ENCODE data around the gene CGN.
"Not testable (repeated sequence)": the region's sequence is repeated elsewhere in the genome, so short reads cannot be mapped to it uniquely, and the experiment has no call there.

Gene CGN

GRCh38 chr1:151502035-151502700 lies 9.0 kb upstream of the CGN start:
- DNase-seq = no peak

GRCh38 chr1:151502859-151503780 lies 8.1 kb upstream of the CGN start:
- no peak for DNase-seq

- DNase-seq = no peak
Measured at GRCh38 chr1:151504252-151504651, 6.9 kb upstream of the CGN start.

- no peak for DNase-seq
Measured at GRCh38 chr1:151504759-151505158, 6.4 kb upstream of the CGN start.

- no peak for DNase-seq
Measured at GRCh38 chr1:151508833-151509232, 2.4 kb upstream of the CGN start.

GRCh38 chr1:151509350-151510019 lies 1.7 kb upstream of the CGN start:
- DNase-seq = no peak

- DNase-seq = no peak
Measured at GRCh38 chr1:151510020-151510405, 1.2 kb upstream of the CGN start.

GRCh38 chr1:151510614-151510956 lies 602 bp upstream of the CGN start:
- DNase-seq = no peak

GRCh38 chr1:151511636-151512215 lies 539 bp downstream of the CGN start:
- no peak for DNase-seq

GRCh38 chr1:151512326-151512725 lies 1.1 kb downstream of the CGN start:
- no peak for DNase-seq

- no peak for DNase-seq
Measured at GRCh38 chr1:151512801-151513625, 1.8 kb downstream of the CGN start.

- DNase-seq = no peak
Measured at GRCh38 chr1:151513626-151514121, 2.5 kb downstream of the CGN start.

GRCh38 chr1:151514366-151514765 lies 3.2 kb downstream of the CGN start:
- DNase-seq = no peak

- no peak for DNase-seq
Measured at GRCh38 chr1:151515265-151515664, 4.1 kb downstream of the CGN start.

- DNase-seq = no peak
Measured at GRCh38 chr1:151516031-151516511, 4.9 kb downstream of the CGN start.

GRCh38 chr1:151518431-151518830 lies 7.2 kb downstream of the CGN start:
- no peak for DNase-seq

- DNase-seq = no peak
Measured at GRCh38 chr1:151518936-151519335, 7.7 kb downstream of the CGN start.

GRCh38 chr1:151519667-151520066 lies 8.5 kb downstream of the CGN start:
- DNase-seq = no peak

GRCh38 chr1:151520359-151520758 lies 9.2 kb downstream of the CGN start:
- no peak for DNase-seq

- not testable (repeated sequence) for DNase-seq
Measured at GRCh38 chr1:151522427-151522826, 11.2 kb downstream of the CGN start.

GRCh38 chr1:151523326-151523725 lies 12.1 kb downstream of the CGN start:
- DNase-seq = no peak

GRCh38 chr1:151524736-151525135 lies 13.5 kb downstream of the CGN start:
- DNase-seq = no peak

All from NCI-H1048 (cell line).